ENCODE measurements around the gene DRD5.
"Not testable (repeated sequence)": the region's sequence is repeated elsewhere in the genome, so short reads cannot be mapped to it uniquely, and the experiment has no call there.

DRD5 gene

DNA sequence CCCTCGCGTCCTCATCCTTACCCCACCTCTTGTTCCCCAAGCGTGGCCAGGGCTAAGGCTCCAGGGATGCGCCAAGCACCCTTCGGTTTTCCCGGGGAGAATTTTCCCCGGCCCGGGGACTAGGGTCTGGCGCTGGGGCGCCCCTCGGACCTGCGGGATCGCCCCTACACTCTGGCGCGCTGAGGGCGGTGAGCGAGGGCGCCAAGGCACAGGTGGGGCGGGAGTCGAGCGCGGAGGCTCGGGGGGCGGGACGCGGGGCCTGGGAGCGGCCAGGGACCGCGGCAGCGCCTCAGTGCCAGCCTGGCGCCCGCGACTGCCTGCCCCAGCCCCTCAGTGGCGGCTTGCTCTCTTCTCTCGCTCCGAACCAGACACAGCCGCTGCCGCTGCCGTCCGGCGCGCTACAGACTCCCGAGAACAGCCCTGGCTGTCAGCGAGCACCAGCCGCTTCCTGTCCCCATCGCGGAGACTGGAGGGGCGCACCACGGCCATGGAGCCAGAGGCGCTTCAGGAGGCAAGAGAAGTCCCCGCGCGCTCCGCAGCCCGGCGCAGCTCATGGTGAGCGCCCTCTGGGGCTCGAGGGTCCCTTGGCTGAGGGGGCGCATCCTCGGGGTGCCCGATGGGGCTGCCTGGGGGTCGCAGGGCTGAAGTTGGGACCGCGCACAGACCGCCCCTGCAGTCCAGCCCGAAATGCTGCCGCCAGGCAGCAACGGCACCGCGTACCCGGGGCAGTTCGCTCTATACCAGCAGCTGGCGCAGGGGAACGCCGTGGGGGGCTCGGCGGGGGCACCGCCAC lies at the start of gene DRD5:
Gene DRD5 (plus strand): TSS at position 292 of the 793 bp plus-strand sequence. CDS start 396 bp downstream, at position 688.
- TF ChIP-seq, protein P1, sequence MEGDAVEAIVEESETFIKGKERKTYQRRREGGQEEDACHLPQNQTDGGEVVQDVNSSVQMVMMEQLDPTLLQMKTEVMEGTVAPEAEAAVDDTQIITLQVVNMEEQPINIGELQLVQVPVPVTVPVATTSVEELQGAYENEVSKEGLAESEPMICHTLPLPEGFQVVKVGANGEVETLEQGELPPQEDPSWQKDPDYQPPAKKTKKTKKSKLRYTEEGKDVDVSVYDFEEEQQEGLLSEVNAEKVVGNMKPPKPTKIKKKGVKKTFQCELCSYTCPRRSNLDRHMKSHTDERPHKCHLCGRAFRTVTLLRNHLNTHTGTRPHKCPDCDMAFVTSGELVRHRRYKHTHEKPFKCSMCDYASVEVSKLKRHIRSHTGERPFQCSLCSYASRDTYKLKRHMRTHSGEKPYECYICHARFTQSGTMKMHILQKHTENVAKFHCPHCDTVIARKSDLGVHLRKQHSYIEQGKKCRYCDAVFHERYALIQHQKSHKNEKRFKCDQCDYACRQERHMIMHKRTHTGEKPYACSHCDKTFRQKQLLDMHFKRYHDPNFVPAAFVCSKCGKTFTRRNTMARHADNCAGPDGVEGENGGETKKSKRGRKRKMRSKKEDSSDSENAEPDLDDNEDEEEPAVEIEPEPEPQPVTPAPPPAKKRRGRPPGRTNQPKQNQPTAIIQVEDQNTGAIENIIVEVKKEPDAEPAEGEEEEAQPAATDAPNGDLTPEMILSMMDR (IDR thresholded peaks at IDR 0.05; ENCODE audit: extremely low read depth, missing control alignments) = no peak
- DNase-seq (ENCODE audit: low spot score) = no peak

DNA sequence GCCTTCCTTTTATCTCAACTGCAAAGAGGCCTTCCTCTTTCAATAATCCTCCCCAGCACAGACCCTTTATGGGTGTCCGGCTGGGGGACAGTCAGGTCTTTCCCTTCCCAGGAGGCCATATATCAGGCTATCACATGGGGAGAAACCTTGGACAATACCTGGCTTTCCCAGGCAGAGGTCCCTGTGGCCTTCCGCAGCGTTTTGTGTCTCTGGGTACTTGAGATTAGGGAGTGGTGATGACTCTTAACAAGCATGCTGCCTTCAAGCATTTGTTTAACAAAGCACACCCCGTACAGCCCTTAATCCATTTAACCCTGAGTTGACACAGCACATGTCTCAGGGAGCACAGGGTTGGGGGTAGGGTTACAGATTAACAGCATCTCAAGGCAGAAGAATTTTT lies 49.2 kb upstream of the DRD5 start:
- not testable (repeated sequence) for DNase-seq (ENCODE audit: low spot score)

DNA sequence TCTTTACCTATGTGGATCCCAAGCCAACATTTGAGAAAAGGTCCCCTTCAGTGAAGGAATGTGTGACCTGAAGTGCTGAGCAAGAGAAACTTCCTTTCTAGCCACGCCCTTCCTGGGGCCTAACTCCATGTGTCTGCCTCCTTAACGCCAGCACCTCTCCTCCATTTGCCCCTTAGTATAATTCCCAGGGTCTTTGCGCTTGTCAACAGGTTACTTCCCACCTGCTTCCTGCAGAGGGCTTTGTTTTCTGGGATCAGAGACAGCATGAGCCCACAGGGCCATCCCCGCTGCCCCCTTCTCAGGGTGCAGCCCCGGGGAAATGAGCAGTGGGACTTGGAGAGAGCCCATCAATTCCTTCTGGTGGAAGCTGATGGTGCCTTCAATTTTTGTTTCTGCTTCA lies 45.9 kb upstream of the DRD5 start:
- TF ChIP-seq, protein P1 (IDR thresholded peaks at IDR 0.05; ENCODE audit: extremely low read depth, missing control alignments) = no peak
- no peak for DNase-seq (ENCODE audit: low spot score)

DNA sequence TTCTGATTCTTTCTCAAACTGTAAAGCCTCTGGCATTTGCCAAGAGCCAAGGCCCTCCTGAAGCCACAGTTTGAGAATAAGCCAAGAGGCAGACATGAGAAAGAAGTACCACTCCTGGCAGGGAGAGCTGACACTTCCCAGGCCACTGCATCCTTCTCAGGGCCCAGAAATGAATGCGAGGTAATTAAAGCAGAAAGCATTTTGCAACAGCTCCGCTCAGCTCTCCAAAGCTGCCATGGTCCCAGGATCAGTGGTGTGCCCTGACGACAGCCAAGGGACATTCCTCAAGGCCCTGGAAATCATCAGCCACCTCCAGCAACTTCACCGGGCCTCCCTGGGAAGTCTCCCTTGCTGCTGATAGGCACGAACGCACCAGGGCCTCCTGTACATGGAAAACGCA lies 44.2 kb upstream of the DRD5 start:
- DNase-seq (ENCODE audit: low spot score) = not testable (repeated sequence)

DNA sequence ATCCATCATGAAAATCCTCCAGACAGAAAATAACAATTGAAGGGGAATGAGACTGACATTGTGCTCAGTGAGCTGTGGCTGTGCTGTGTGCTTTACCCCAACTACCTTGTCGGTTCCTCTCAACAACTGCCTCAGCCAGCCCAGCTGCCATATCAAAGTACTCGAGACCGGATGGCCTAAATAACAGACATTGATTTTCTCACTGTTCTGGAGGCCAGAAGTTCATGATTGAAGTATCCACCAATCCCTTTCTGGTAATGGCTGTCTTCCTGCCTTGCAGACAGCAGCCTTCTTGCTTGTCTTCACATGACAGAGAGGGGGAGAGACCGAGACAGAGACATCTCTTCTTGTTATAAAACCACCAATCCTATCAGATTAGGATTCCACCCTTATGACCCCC lies 37.6 kb upstream of the DRD5 start:
- DNase-seq (ENCODE audit: low spot score) = not testable (repeated sequence)

DNA sequence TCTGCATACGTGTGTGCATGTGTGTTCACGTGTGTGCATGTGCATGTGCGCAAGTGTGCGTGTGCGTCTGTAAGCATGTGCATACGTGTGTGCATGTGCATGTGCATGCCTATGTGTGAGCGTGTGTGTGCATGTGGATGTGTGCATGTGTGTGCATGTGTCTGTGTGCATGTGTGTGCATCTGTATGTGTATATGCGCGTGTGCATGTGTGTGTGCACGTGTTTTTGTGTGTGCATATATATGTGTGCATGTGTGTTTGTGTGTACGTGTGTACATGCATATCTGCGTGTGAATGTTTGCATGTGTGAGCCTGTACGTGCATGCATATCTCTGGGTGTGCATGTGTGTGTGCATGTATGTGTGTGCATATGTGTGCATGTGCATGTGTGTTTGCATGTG lies 35.7 kb upstream of the DRD5 start:
- DNase-seq (ENCODE audit: low spot score) = no peak
- TF ChIP-seq, protein P1 (IDR thresholded peaks at IDR 0.05; ENCODE audit: extremely low read depth, missing control alignments) = no peak

DNA sequence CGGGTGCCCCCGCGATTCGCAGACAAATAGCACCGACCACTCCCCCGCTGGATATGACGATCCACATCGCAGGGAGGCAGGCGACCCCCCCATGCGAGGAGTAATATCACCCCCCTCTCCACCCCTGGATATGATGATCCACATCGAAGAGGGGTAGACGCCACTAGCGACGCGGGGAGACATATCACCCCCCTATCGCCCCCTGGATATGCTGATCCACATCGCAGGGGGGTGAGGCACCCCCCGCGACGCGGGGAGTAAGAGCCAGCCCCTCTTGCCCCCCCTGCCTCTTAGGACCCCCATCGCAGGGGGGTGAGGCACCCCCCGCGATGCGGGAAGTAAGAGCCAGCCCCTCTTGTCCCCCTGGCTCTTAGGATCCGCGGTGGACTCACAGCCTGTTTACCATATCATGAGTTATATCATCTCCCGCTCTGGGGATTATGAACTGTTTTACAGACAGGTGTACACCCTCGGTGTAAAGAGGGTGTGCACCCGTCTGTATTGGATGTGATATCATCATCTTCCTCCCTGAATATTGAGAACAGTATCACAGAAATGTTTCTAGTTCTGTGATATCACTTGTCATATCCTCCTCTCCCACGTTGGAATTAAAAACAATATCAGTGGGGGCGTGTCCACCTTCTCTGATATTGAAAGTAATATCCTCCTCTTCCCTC lies 22.7 kb upstream of the DRD5 start:
- no peak for DNase-seq (ENCODE audit: low spot score)

DNA sequence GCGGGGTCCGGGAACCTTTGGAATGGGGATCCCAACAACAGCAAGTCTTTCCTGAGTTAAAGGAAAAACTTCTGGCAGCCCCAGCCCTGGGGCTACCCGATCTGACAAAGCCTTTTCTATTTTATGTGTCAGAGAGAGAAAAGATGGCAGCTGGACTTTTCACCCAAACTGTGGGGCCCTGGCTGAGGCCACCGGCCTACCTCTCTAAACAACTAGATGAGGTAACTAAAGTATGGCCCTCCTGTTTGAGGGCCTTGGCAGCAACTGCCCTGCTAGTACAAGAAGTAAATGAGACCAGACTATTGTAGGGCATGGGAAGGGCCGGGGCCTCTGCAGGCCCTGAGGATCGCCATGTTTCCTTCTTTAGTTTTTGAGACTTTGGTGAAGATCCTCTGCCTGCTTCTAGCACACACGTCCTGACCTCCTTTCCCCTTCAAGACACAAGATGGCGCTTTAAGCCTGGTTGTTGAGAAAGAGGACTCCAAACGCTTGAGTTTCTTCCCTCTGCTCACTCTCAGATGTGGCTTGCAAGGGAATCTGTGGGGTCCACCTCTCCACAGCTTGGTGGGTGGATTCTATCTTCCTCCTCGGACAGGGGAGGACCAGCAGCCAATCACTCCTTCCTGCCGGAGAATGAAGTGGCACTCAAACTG lies 18.5 kb upstream of the DRD5 start:
- TF ChIP-seq, protein P1 (IDR thresholded peaks at IDR 0.05; ENCODE audit: extremely low read depth, missing control alignments) = peak; percentile 73
- peak; percentile 76 for DNase-seq (ENCODE audit: low spot score)

More for the DNA sequence above, 22.7 kb upstream of the DRD5 start:
- TF ChIP-seq, protein P1 (IDR thresholded peaks at IDR 0.05; ENCODE audit: extremely low read depth, missing control alignments) = no peak

Data from GM20000 (cell line).